Activated CD4-positive, alpha-beta T cell treated with anti-CD3 and anti-CD28 coated beads for 36 hours (primary cell): ENCODE measurements around the gene SEMA3F. TPM values are rescaled to one million over a fixed set of nuclear protein-coding genes. Genes with fewer than 3 reads are reported as not detected.

ENCODE experiments used
- ATAC-seq: fragments of 200-7000 bp; cut with Tn5 transposase; one replicate; pipeline ENCODE4 v1.10.0; 2021; ENCODE audit warnings: mild to moderate bottlenecking, moderate library complexity
- CTCF ChIA-PET: fragments of 350-600 bp; sonication (Branson Sonifier 250); formaldehyde crosslinking; loops from one replicate; lab custom pipeline; 2021; ENCODE audit warnings: antibody characterized with exemption; lab: Charles Lee
- POLR2A ChIA-PET: fragments of 350-600 bp; sonication (Branson Sonifier 250); formaldehyde crosslinking; loops from one replicate; lab custom pipeline; 2021; ENCODE audit warnings: antibody characterized with exemption, inconsistent platforms; lab: Charles Lee
- DNase-seq: peaks from one replicate; pipeline ENCODE4 v3.0.0-alpha.2; 2020
- H3K27ac Mint-ChIP-seq: one replicate; pipeline ENCODE4 v1.8.0; 2021; ENCODE audit warnings: mixed read lengths
- H3K27me3 Mint-ChIP-seq: one replicate; pipeline ENCODE4 v1.8.0; 2021; ENCODE audit warnings: mixed read lengths
- H3K36me3 Mint-ChIP-seq: one replicate; pipeline ENCODE4 v1.8.0; 2021; ENCODE audit warnings: low read depth, mixed read lengths
- H3K4me1 Mint-ChIP-seq: one replicate; pipeline ENCODE4 v1.8.0; 2021; ENCODE audit warnings: mixed read lengths
- H3K4me3 Mint-ChIP-seq: one replicate; pipeline ENCODE4 v1.8.0; 2021; ENCODE audit warnings: mild to moderate bottlenecking, moderate library complexity, mixed read lengths
- H3K9me3 Mint-ChIP-seq: one replicate; pipeline ENCODE4 v1.8.0; 2021; ENCODE audit warnings: low read depth, mixed read lengths
- intact Hi-C, 2 experiments: fragments of 100-400 bp; cut with DNase I in 1 of 2; cut with micrococcal nuclease in 1 of 2; formaldehyde crosslinking; loops; one replicate each; pipeline versions ENCODE4 v1.14.2 to v1.15.1; 2022 to 2024; cut with DNase I, micrococcal nuclease
- total RNA-seq, 2 experiments: library from RNA; stranded (reverse); gene quantifications; one replicate each; pipeline ENCODE4 v1.2.3, GENCODE V29; 2021

SEMA3F gene
- total RNA-seq, 2 experiments from 2014 or later, result 0.25 to 0.46 TPM

DNA sequence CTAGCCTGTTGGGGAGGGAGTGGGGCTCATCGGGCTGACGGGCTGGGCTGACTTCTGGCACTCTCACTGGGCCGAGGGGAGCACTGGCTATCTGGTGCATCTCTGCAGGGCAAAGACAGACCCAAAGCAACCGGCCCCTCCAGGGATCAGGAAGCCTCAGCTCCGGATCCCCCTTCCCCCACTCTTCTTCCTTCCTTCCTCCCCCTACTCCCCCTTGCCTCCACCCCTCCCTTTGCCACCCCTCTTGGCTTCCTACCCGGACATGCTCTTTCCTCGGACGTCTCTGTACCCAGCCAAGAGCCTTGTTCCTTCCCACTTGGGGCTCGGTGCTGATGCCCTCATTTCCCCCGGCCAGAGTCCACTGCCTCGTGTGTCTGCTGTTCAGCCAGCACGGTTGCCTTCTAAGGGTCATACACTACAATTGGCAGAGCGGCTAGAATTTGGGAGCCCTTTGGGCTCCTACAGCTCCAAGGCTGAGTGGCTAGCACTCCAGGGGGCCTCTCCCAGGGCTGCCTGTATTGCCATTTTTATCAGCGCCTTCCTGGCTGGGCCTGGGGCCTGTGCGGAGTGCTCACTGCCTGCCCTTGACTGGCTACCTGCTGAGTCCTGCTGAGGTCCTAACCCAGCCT is 10.9 kb downstream of the SEMA3F start:
- ChIA-PET CTCF (no interaction called here), POLR2A (no interaction called here)
- intact Hi-C loops, result no loop called here
- H3K27ac Mint-ChIP-seq, result no peak overlapping the region
- H3K4me1 Mint-ChIP-seq, result no peaks in the 10 kb centered on the region
- no peak overlapping the region for H3K4me3 Mint-ChIP-seq
- H3K27me3 Mint-ChIP-seq, result no peaks in the 10 kb centered on the region
- ATAC-seq (no peak), DNase-seq (no peak)
- no peaks in the 10 kb centered on the region for H3K36me3 Mint-ChIP-seq
- no peaks in the 10 kb centered on the region for H3K9me3 Mint-ChIP-seq

DNA sequence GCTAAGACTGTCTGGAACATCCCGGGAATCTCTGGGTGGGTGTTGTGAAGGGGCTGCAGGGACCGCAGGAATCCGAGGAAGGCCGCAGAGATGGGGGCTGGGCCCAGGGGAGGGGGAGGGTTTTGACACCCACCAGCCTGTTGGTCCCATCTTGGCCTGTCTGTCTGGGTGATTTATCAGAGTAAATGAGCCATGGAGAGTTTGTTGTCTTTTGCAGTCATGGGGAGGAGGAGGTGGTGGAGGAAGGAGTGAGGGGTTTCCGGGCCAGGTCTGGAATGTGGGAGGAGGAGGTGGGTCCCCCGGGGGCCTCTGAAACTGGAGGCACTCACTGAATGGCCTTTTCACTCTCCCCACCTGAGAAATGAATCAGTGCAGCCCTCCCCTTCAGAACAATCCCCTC is 11.5 kb downstream of the SEMA3F start:
- Mint-ChIP-seq H3K27me3 (no peaks in the 10 kb centered on the region), H3K4me1 (no peaks in the 10 kb centered on the region), H3K9me3 (no peaks in the 10 kb centered on the region), H3K4me3 (no peak overlapping the region), H3K36me3 (no peaks in the 10 kb centered on the region), H3K27ac (no peak overlapping the region)
- no peak for DNase-seq
- CTCF ChIA-PET, result interaction anchor here (0.5 kb wide), 1 partner anchor 510 kb away, joined by 3 read pairs; no protein-coding TSS in a partner anchor
- intact Hi-C loops, result no loop called here
- no peak for ATAC-seq
- POLR2A ChIA-PET, result no interaction called here

DNA sequence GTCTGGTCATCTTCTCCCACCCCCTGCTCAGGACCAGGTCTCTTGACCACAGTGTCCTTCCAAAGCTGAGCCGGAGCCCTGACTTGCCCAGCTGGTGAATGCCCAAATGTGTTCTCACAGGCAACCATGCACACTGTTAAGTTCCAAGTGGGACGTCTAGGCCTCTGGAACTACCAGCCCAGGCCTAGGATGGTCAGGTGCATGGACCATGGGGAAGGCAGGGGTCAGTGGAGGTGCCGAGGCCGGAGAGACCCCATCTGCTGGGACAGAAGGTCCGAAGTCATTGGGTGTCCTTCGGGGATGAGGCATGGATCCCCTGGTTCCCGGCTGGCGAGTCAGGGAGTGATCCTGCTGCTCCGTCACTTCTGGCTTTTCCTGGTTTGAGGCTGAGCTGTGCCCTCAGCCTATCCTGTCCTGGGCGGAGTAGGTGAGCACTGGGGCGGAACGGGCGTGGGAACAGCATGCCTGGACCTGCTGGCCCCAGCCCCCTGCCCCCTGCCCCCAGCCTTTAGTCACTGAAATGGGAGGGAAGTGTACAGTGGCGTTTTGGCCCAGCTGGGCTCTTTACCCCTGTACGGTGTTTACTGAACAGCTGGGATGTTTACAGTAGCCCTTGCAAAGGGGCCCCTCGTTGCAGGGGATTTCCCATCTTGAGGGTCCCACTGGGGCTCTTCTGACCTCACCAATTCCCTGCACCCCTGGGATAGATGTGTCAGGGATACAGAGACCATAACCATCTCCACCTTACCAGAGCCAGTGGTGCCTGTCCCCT is 12.1 kb downstream of the SEMA3F start:
- Mint-ChIP-seq H3K4me1 (no peaks in the 10 kb centered on the region), H3K9me3 (no peaks in the 10 kb centered on the region), H3K4me3 (no peak overlapping the region), H3K27ac (no peak overlapping the region), H3K36me3 (no peaks in the 10 kb centered on the region), H3K27me3 (no peaks in the 10 kb centered on the region)
- ATAC-seq, result no peak
- intact Hi-C loops, result no loop called here
- ChIA-PET CTCF (interaction anchor here (0.5 to 1.4 kb wide), 2 partner anchors 29 to 511 kb away, joined by 3 to 4 read pairs; no protein-coding TSS in a partner anchor), POLR2A (interaction anchor here (0.6 kb wide), 1 partner anchor 366 kb away, joined by 3 read pairs; no protein-coding TSS in a partner anchor)
- no peak for DNase-seq

DNA sequence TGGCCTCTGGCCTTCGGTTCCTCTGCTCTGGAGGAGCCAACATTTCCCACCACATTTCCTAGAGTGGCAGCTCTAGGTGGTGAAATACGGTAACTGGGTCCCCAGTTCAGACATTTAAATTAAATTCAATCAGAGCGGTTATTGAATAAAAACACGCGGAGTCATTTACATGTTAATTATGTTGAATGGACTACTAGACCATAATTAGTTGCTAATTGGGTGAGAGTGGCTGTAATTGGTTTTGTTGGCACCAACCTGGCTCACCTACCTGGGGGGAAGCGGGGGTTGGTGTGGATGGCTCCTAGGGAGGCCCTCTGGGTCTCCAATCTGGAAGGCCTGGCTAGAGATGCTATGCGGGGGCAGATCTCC is 12.7 kb downstream of the SEMA3F start:
- CTCF ChIA-PET, result interaction anchor here (1.4 kb wide), 1 partner anchor 28 kb away, joined by 4 read pairs; no protein-coding TSS in a partner anchor
- H3K27me3 Mint-ChIP-seq, result no peaks in the 10 kb centered on the region
- no peak for DNase-seq

DNA sequence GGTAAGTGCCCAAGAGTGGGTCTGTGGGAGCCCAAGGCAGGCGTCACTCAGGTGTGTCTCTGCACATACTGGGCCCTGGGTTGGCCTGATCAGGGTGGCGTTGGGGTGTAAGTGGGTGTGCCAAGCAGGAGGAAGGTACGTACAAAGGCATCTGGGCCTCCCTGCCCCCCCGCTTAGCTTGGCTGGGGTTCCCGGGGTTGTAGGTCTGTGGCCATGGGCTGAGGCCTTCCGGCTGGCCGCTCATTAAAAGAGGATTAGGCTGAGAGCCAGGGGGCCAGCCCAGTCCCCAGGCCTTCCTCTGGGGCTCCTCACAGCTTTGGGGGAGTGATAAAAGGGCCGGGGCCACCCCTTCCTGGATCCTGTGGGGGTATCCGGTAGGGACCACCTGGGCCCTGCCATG is 13.3 kb downstream of the SEMA3F start:
- H3K9me3 Mint-ChIP-seq, result no peaks in the 10 kb centered on the region
- H3K4me3 Mint-ChIP-seq, result no peak overlapping the region
- ChIA-PET CTCF (interaction anchor here (1.4 kb wide), 1 partner anchor 28 kb away, joined by 4 read pairs; no protein-coding TSS in a partner anchor), POLR2A (no interaction called here)
- no peak for ATAC-seq
- no peaks in the 10 kb centered on the region for H3K27me3 Mint-ChIP-seq
- intact Hi-C loops, result no loop called here
- no peaks in the 10 kb centered on the region for H3K4me1 Mint-ChIP-seq
- H3K36me3 Mint-ChIP-seq, result no peaks in the 10 kb centered on the region
- DNase-seq, result no peak
- no peak overlapping the region for H3K27ac Mint-ChIP-seq

More for the DNA sequence above, 12.7 kb downstream of the SEMA3F start:
- intact Hi-C loops, result no loop called here
- Mint-ChIP-seq H3K36me3 (no peaks in the 10 kb centered on the region), H3K4me1 (no peaks in the 10 kb centered on the region), H3K9me3 (no peaks in the 10 kb centered on the region), H3K27ac (no peak overlapping the region), H3K4me3 (no peak overlapping the region)
- POLR2A ChIA-PET, result no interaction called here
- ATAC-seq, result no peak

DNA sequence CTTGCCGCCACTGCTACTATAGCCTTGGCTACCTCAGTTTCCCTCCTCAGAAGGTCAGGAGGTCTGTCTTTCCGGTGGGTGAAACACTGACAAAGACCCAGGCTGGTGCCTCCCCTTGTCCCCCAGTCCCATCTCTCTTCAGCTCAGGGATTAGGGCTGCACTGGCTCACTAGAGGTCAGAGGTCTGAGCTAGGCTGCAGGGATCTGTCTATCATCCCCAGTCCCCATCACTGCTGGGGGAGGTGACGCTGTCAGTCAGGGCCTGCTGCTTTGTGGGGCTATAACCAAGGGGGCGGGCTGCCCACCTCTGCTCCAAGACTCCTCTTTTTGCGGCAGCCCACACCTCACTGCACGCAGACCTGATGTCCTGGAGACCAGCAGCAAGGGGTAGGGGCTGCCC is 13.7 kb downstream of the SEMA3F start:
- no peaks in the 10 kb centered on the region for H3K36me3 Mint-ChIP-seq
- no peak overlapping the region for H3K27ac Mint-ChIP-seq
- POLR2A ChIA-PET, result no interaction called here
- CTCF ChIA-PET, result interaction anchor here (0.8 to 1.7 kb wide), 3 partner anchors 13 to 27 kb away, joined by 4 read pairs; no protein-coding TSS in a partner anchor
- intact Hi-C loops, result no loop called here
- no peaks in the 10 kb centered on the region for H3K9me3 Mint-ChIP-seq
- no peak for DNase-seq
- ATAC-seq, result no peak
- no peaks in the 10 kb centered on the region for H3K27me3 Mint-ChIP-seq
- H3K4me3 Mint-ChIP-seq, result no peak overlapping the region
- peaks cover 1% of the 10 kb centered on the region for H3K4me1 Mint-ChIP-seq

DNA sequence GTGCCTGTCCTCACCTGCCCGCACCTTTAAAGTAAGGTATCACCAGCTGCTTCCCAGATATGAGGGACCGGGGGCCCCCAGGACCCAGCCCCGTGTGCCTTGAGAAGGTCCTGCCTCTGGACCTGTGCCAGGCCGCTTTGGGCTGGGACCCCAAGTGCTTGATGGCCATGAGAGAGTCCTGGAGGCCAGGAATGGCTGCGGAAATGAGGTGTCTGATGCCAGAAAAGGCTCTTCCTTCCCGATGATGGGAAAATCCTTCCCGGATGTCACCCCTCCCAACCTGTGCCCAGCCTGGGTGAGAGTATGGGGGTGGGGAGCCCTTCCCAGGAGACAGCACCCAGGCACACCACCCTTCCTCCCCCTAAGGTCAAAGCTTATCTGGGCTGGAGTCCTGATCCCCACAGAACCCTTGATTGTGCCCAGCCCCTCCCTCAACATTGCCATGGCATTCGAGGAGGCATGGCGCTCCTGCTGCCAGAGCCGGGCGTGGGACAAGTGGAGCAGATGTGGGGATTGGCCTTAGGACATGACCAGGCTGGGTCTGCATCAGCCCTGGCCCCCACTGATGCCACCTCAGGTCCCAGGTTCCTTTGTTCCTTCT is 14.2 kb downstream of the SEMA3F start:
- Mint-ChIP-seq H3K36me3 (no peaks in the 10 kb centered on the region), H3K4me3 (no peak overlapping the region), H3K9me3 (no peaks in the 10 kb centered on the region), H3K27me3 (no peaks in the 10 kb centered on the region), H3K27ac (no peak overlapping the region), H3K4me1 (peaks cover 2% of the 10 kb centered on the region)
- POLR2A ChIA-PET, result no interaction called here
- intact Hi-C loops, result no loop called here
- ATAC-seq, result no peak
- CTCF ChIA-PET, result interaction anchor here (0.8 to 1.7 kb wide), 2 partner anchors 13 to 25 kb away, joined by 4 read pairs; no protein-coding TSS in a partner anchor
- DNase-seq, result no peak

DNA sequence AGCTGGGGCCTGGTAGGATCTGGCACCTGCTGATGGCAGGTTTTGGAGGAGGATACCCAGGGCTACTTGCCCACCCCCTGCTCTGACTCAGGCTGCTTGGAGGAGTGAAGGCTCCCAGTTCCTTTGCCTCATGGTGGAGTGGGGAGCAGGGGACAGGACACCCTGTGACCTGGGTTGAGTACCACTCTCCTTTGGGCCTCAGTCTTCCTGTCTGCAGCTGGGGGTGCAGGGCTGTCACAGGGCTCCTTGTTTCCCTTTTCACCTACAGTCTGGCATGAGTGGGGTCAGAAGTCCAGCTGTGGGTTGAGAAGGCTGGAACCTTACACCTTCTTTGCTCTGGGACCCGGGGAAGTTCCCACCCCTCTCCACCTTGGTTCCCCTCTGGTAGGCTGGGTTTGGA is 14.7 kb downstream of the SEMA3F start:
- ChIA-PET POLR2A (no interaction called here), CTCF (interaction anchor here (0.8 to 1.7 kb wide), 2 partner anchors 12 to 25 kb away, joined by 4 read pairs; no protein-coding TSS in a partner anchor)
- peaks cover 2% of the 10 kb centered on the region for H3K4me1 Mint-ChIP-seq
- no peak overlapping the region for H3K4me3 Mint-ChIP-seq
- ATAC-seq, result no peak
- no peaks in the 10 kb centered on the region for H3K9me3 Mint-ChIP-seq
- H3K27me3 Mint-ChIP-seq, result no peaks in the 10 kb centered on the region
- no peaks in the 10 kb centered on the region for H3K36me3 Mint-ChIP-seq
- no peak for DNase-seq
- intact Hi-C loops, result no loop called here
- no peak overlapping the region for H3K27ac Mint-ChIP-seq

DNA sequence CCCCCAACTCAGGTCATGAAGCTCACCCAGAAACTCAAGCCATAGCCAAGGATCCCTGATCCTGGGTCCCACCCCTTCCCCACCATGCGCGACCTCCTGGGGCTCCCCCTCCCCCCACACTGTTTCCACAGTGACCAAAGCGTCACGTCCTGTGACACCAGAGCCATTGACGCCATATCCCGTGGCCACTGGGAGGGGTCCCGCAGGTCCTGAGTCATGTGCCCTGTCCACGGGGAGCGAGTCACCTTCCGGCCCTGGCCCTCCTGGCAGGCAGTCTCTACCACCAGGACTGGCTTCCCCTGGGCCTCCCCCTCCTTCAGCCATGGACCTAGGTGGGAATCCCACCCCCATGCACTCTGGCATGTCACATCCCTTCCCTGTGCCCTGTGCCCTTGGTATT is 15.6 kb downstream of the SEMA3F start:
- Mint-ChIP-seq H3K27ac (no peak overlapping the region), H3K4me3 (no peak overlapping the region), H3K9me3 (no peaks in the 10 kb centered on the region), H3K4me1 (peaks cover 2% of the 10 kb centered on the region), H3K27me3 (no peaks in the 10 kb centered on the region), H3K36me3 (no peaks in the 10 kb centered on the region)
- intact Hi-C loops, result no loop called here
- CTCF ChIA-PET, result no interaction called here
- POLR2A ChIA-PET, result no interaction called here
- no peak for ATAC-seq
- DNase-seq, result no peak

DNA sequence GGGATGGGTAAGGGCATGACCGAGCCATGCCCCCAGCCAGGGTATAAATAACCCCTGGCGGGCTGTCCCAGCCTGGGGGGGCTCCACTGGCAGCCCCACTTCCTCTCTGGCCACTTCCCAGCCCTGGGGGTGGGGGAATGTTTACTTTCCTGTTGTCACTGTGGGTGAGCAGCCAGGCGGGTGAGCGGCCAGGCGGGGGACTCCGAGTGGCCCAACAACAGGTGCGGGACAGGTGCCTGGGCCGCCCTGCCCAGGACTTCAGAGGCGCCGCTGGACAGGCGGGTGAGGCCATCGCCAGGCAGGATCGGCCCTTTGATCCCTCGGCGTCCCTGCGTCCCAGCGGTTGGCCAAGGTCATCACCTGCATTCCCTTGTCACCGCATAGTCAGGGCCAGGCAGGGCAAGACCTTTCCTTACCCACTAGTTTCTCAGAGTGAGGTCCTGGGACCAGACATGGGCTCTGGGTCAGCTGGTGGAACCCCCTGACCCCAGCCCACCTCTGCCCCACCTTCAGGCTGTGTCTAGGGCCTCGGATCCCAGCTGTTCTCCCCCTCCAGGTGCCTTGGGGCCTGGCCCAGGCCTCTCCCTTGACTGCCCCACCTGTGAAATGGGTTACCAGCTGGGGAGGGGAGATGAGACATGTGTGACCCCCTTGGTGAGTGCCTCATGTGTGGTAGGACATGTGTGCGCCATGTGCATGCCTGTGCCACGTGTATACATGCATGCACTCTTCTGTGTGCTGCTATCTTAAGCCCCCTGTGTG is 16.6 kb downstream of the SEMA3F start:
- no peaks in the 10 kb centered on the region for H3K27me3 Mint-ChIP-seq
- no peak for DNase-seq
- H3K4me3 Mint-ChIP-seq, result no peak overlapping the region
- ATAC-seq, result no peak
- ChIA-PET CTCF (interaction anchor here (1.0 kb wide), 1 partner anchor 59 kb away, joined by 4 read pairs; no protein-coding TSS in a partner anchor), POLR2A (no interaction called here)
- H3K36me3 Mint-ChIP-seq, result no peaks in the 10 kb centered on the region
- intact Hi-C loops, result no loop called here
- H3K4me1 Mint-ChIP-seq, result peaks cover 2% of the 10 kb centered on the region
- no peak overlapping the region for H3K27ac Mint-ChIP-seq
- H3K9me3 Mint-ChIP-seq, result no peaks in the 10 kb centered on the region

DNA sequence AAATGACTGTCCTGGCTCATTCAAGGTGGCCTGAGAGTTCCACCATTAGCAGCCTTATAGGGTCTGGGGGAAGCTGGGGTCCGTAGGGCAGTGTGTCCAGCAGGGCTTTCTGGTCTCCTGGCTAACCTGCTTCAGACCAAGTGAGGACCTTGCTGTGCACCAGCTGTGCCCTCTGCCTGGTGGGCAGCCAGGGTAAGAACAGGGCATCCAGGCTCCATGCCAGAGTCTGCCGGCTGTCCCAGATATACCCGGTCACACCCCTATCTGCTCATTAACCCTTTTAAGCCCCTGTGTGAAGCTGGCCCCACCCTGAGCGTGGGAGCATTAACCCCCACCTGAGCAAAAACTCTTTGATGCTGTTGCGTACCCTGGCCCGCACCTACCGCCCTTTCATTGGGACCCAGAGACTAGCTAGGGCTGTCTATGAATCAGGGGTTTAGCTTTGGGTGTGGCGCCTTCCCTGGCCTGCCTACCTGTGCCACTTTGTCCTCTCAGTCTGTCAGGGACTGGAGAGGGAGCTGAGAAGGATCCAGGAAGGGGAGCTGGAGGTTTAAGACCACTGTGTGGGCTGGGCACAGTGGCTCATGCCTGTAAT is 17.6 kb downstream of the SEMA3F start:
- intact Hi-C loops, result no loop called here
- H3K36me3 Mint-ChIP-seq, result no peaks in the 10 kb centered on the region
- H3K9me3 Mint-ChIP-seq, result no peaks in the 10 kb centered on the region
- H3K4me3 Mint-ChIP-seq, result no peak overlapping the region
- peaks cover 2% of the 10 kb centered on the region for H3K4me1 Mint-ChIP-seq
- no peak for DNase-seq
- H3K27ac Mint-ChIP-seq, result no peak overlapping the region
- H3K27me3 Mint-ChIP-seq, result no peaks in the 10 kb centered on the region
- no peak for ATAC-seq
- ChIA-PET POLR2A (no interaction called here), CTCF (interaction anchor here (0.5 to 1.1 kb wide), 3 partner anchors 14 to 112 kb away, joined by 3 to 4 read pairs (median 3); no protein-coding TSS in a partner anchor)
